Right lobe of liver (tissue), 6 donors: Measurements from ENCODE around the gene QPCT. TPM values are rescaled to one million over a fixed set of nuclear protein-coding genes. Genes with fewer than 3 reads are reported as not detected.

Source experiments
- ATAC-seq, 4 donors: fragments of 200-7000 bp; cut with Tn5 transposase; one replicate each; pipeline ENCODE4 v1.9.1; 2020; ENCODE audit warnings: mild to moderate bottlenecking in 4 of 4, moderate library complexity in 4 of 4
- DNase-seq, 3 donors: peaks; one replicate each; pipeline ENCODE4 v3.0.0-alpha.2; 2020
- H3K27ac ChIP-seq, 3 donors: fragments of 200-600 bp; one replicate each; pipeline ENCODE4 v1.8.0; 2022
- H3K27me3 ChIP-seq, 2 donors: fragments of 200-600 bp; one replicate each; pipeline ENCODE4 v1.8.0; 2022
- H3K36me3 ChIP-seq, 4 donors: fragments of 200-600 bp; sonication (generic) in 1 of 4; one replicate each; pipeline versions ENCODE4 v1.5.1 to v1.8.0; 2017 to 2022; ENCODE audit warnings: control low read depth in 1 of 4
- H3K4me1 ChIP-seq, 4 donors: fragments of 200-600 bp; sonication (generic) in 1 of 4; one replicate each; pipeline versions ENCODE4 v1.5.1 to v1.8.0; 2017 to 2022; ENCODE audit warnings: control low read depth in 1 of 4
- H3K4me3 ChIP-seq, 3 donors: fragments of 200-600 bp; one replicate each; pipeline ENCODE4 v1.8.0; 2022
- H3K9me3 ChIP-seq, 4 donors: fragments of 200-600 bp; sonication (generic) in 1 of 4; one replicate each; pipeline versions ENCODE4 v1.5.1 to v1.8.0; 2017 to 2022; ENCODE audit warnings: control low read depth in 1 of 4
- CTCF ChIP-seq, 4 donors: fragments of 200-600 bp in 3 of 4; fragments of 450-650 bp in 1 of 4; IDR thresholded peaks; one replicate each; pipeline versions ENCODE4 v1.5.1 to v1.8.0; 2016 to 2022; ENCODE audit warnings: antibody characterized with exemption in 4 of 4, mild to moderate bottlenecking in 2 of 4
- POLR2A ChIP-seq: fragments of 450-650 bp; IDR thresholded peaks from one replicate; pipeline ENCODE4 v1.6.1; 2017; ENCODE audit warnings: antibody characterized with exemption, mild to moderate bottlenecking
- WGBS: methylation state at CpG from one replicate; pipeline ENCODE4 v1.1.6; 2018; ENCODE audit warnings: low coverage, low lambda C conversion rate; ENCODE audit not compliant: insufficient coverage; ENCODE audit errors: missing lambda C conversion rate; 5-methylcytosine and 5-hydroxymethylcytosine counted together
- intact Hi-C, 2 donors: fragments of 100-400 bp; cut with DNase I; formaldehyde crosslinking; loops; one replicate each; pipeline versions ENCODE4 v1.11.2 to v1.14.1; 2022
- total RNA-seq, 6 experiments: library from RNA; depleted of rRNA in 2 of 6; stranded (reverse); fragments of >200 nt in 2 of 6; fragmentation: NEBNext Ultra II Directional in 3 of 6; extraction: Animal tissue kit (Norgen Biotek cat#: 25700) in 3 of 6; gene quantifications; one replicate each; pipeline versions ENCODE4 v1.1.0 to v1.2.4, GENCODE V29; 2016 to 2023
- donor health status: DM: no; HTN: yes; CAD: no.
- donor health status: DM: no; HTN: no; CAD: no.
- donor health status: DM: no; HTN: no; CAD: no.
- donor health status: DM: no; HTN: yes; CAD: no.
- donor health status: DM: no; HTN: yes; CAD: no.

The QPCT gene
- total RNA-seq, 6 experiments from 2014 or later = 0.55 to 1.5 (median 1.1) TPM

GRCh38 chr2:37387148-37387835 is 42.9 kb downstream of the QPCT start:
- H3K27me3 ChIP-seq = no peaks in the 10 kb centered on the region
- no peak for DNase-seq
- H3K4me3 ChIP-seq = no peak overlapping the region
- no peaks in the 10 kb centered on the region for H3K9me3 ChIP-seq
- H3K4me1 ChIP-seq = no peaks in the 10 kb centered on the region
- WGBS = 66% methylated on average over 3 of the region's 5 CpGs
- no peak overlapping the region for H3K27ac ChIP-seq
- intact Hi-C loops = no loop called here
- no peak for TF ChIP-seq POLR2A
- TF ChIP-seq CTCF (IDR thresholded peaks at IDR 0.05) = no peak
- no peaks in the 10 kb centered on the region for H3K36me3 ChIP-seq
- ATAC-seq = no peak

GRCh38 chr2:37388074-37388473 is 43.6 kb downstream of the QPCT start:
- Histone ChIP-seq H3K27ac (no peak overlapping the region), H3K36me3 (no peaks in the 10 kb centered on the region), H3K4me3 (no peak overlapping the region), H3K9me3 (no peaks in the 10 kb centered on the region), H3K27me3 (no peaks in the 10 kb centered on the region), H3K4me1 (no peaks in the 10 kb centered on the region)
- ATAC-seq (no peak), DNase-seq (no peak)
- intact Hi-C loops = no loop called here
- TF ChIP-seq POLR2A (no peak), CTCF (IDR thresholded peaks at IDR 0.05) (no peak)
- 82% methylated on average over 2 of the region's 2 CpGs for WGBS

DNA sequence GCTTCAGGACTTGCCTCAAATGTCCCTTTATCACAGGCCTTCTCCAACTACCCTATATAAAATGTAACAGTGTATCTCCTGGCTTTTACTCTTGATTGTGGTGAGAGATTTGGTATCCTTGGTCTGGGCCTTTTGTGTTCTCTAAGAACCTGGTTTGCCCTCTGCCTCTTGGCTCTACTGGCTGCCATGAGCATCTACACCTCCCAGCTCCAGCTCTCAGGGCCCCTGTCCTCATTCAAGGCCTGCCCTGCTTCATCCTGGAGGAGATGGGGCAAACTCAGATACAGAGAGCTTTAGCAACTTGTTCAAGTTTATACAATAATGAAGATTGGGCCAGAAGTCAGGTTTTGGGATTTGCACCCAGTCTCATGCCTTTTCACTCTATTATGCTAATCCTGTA is 45.0 kb downstream of the QPCT start:
- intact Hi-C loops = no loop called here
- Histone ChIP-seq H3K9me3 (no peaks in the 10 kb centered on the region), H3K4me1 (no peaks in the 10 kb centered on the region), H3K27ac (no peak overlapping the region), H3K36me3 (no peaks in the 10 kb centered on the region), H3K4me3 (no peak overlapping the region), H3K27me3 (no peaks in the 10 kb centered on the region)
- ATAC-seq = no peak
- TF ChIP-seq POLR2A (no peak), CTCF (IDR thresholded peaks at IDR 0.05) (no peak)
- no peak for DNase-seq

DNA sequence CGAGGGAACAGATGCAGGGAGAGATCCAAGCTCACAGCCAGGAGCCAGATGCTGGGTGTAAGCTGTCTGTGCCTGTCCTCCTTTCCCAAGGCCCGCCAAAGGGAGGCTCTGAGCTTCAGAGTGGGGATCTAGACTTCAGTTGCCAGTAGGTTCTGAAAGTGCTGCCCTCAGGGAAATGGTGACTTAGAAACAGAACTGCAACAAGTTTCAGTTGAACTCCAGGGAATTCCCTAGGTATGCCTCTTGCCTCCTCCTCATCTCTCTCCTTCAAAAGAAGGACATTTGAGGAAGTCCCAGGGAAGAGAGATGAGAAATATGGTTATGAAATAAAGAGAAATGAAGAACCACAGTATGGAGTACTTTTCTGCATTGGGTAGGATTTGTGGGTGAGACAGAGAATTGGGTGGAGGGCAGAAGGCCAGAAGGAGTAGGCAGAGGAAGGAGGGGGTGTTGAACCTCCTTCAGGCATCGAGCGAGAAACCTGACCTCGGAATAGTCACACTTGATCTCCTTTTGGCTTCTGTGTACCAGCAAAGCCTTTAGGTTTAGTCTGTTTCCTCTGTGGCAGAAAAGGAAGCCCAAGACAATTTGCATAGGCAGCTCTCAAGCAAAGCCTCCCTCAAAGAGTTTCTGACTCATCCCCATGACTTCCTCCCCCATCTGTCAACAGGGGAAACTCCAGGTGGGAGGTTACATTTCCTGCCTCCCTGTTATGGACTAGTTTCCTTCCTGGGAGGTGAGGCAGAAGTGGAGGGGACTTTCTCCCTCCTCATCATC is 45.7 kb downstream of the QPCT start:
- no peaks in the 10 kb centered on the region for H3K27me3 ChIP-seq
- DNase-seq = no peak
- intact Hi-C loops = no loop called here
- WGBS = 48% methylated on average over 4 of the region's 5 CpGs
- no peaks in the 10 kb centered on the region for H3K4me1 ChIP-seq
- ATAC-seq = peak; percentile 52 to 93 (median 64)
- H3K27ac ChIP-seq = peak overlapping the region in 1 of 3 donors; percentile 30
- TF ChIP-seq POLR2A (no peak), CTCF (IDR thresholded peaks at IDR 0.05) (no peak)
- H3K9me3 ChIP-seq = no peaks in the 10 kb centered on the region
- H3K4me3 ChIP-seq = no peak overlapping the region
- no peaks in the 10 kb centered on the region for H3K36me3 ChIP-seq
